AG09309 (cell line): ENCODE data around the gene ELF4.

ENCODE experiments used
- DNase-seq: peaks from one replicate; pipeline ENCODE4 v3.0.0-alpha.2; 2010; ENCODE audit warnings: low read depth
- H3K4me3 ChIP-seq: 2 replicates; pipeline ENCODE4 v1.5.1; 2011; ENCODE audit warnings: mild to moderate bottlenecking, low read depth, low read length, moderate library complexity; ENCODE audit not compliant: control insufficient read depth
- TF ChIP-seq, protein P1 (sequence below): IDR thresholded peaks from 2 replicates; pipeline ENCODE4 v1.5.1; 2011; ENCODE audit warnings: mild to moderate bottlenecking, low read depth, low read length, inconsistent platforms; ENCODE audit not compliant: insufficient read depth, control insufficient read depth; ENCODE audit errors: missing control alignments

ELF4 gene

DNA sequence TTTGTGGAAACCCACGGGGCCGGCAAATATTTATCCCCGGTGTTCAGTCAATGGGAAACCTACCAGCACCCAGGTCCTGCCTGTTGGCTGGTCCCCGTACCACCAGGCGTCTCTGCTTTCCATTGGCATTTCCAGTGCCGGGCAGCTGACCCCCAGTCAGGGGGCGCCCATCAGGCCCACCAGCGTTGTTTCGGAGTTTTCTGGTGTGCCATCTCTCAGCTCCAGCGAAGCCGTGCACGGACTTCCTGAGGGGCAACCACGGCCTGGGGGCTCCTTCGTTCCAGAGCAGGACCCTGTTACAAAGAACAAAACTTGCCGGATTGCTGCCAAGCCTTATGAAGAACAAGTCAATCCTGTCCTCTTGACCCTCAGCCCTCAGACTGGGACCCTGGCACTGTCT lies 95.1 kb downstream of the ELF4 start:
- TF ChIP-seq, protein P1, sequence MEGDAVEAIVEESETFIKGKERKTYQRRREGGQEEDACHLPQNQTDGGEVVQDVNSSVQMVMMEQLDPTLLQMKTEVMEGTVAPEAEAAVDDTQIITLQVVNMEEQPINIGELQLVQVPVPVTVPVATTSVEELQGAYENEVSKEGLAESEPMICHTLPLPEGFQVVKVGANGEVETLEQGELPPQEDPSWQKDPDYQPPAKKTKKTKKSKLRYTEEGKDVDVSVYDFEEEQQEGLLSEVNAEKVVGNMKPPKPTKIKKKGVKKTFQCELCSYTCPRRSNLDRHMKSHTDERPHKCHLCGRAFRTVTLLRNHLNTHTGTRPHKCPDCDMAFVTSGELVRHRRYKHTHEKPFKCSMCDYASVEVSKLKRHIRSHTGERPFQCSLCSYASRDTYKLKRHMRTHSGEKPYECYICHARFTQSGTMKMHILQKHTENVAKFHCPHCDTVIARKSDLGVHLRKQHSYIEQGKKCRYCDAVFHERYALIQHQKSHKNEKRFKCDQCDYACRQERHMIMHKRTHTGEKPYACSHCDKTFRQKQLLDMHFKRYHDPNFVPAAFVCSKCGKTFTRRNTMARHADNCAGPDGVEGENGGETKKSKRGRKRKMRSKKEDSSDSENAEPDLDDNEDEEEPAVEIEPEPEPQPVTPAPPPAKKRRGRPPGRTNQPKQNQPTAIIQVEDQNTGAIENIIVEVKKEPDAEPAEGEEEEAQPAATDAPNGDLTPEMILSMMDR: no peak
- DNase-seq: no peak
- no peak overlapping the region for H3K4me3 ChIP-seq
